IPS-15b (cell line): ENCODE results near the gene SLAMF9.

ENCODE experiments used
- H3K27me3 ChIP-seq: one replicate; pipeline ENCODE4 v1.6.1; 2013; ENCODE audit warnings: low read length; ENCODE audit not compliant: control insufficient read depth, insufficient read depth
- H3K36me3 ChIP-seq: one replicate; pipeline ENCODE4 v1.6.1; 2013; ENCODE audit warnings: low read length; ENCODE audit not compliant: control insufficient read depth, insufficient read depth
- H3K4me1 ChIP-seq: one replicate; pipeline ENCODE4 v1.6.1; 2013; ENCODE audit warnings: mild to moderate bottlenecking, low read length; ENCODE audit not compliant: control insufficient read depth, insufficient read depth
- H3K4me3 ChIP-seq: one replicate; pipeline ENCODE4 v1.5.1; 2013; ENCODE audit warnings: low read depth, low read length
- H3K9ac ChIP-seq: one replicate; pipeline ENCODE4 v1.6.1; 2013; ENCODE audit warnings: low read depth, mild to moderate bottlenecking, low read length
- H3K9me3 ChIP-seq: one replicate; pipeline ENCODE4 v1.6.1; 2013; ENCODE audit warnings: mild to moderate bottlenecking, low read length; ENCODE audit not compliant: control insufficient read depth, insufficient read depth

Gene SLAMF9

DNA sequence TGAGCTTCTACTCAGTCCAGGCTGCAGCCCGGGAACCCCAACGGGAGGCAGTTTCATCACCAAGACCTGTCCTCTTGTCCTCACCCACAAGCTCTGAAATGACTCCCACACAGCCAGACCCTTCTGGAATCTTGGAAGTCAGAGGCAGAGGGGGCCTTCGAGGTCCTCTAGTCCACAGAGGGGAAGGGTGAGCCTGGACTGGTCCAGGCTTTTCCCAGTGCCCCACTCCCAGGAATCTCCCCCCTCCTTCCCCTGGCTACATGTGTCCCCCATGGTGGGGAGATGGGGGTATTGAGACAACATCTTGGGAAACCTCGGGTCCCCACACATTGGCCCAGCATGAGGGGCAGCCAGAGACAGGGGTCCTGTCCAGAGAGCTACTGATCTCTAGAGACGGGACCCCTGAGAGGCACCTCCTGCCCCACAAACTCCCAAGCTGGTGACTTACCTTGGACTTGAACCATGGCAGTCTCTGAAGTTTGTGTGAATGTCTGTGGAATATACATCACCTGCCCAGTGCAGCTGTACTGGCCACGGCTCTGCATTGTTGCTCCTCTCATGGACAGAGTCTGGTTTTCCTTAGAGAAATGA lies 19.4 kb upstream of the SLAMF9 start:
- Histone ChIP-seq H3K9me3 (no peaks in the 10 kb centered on the region), H3K4me1 (no peaks in the 10 kb centered on the region), H3K9ac (no peak overlapping the region)

DNA sequence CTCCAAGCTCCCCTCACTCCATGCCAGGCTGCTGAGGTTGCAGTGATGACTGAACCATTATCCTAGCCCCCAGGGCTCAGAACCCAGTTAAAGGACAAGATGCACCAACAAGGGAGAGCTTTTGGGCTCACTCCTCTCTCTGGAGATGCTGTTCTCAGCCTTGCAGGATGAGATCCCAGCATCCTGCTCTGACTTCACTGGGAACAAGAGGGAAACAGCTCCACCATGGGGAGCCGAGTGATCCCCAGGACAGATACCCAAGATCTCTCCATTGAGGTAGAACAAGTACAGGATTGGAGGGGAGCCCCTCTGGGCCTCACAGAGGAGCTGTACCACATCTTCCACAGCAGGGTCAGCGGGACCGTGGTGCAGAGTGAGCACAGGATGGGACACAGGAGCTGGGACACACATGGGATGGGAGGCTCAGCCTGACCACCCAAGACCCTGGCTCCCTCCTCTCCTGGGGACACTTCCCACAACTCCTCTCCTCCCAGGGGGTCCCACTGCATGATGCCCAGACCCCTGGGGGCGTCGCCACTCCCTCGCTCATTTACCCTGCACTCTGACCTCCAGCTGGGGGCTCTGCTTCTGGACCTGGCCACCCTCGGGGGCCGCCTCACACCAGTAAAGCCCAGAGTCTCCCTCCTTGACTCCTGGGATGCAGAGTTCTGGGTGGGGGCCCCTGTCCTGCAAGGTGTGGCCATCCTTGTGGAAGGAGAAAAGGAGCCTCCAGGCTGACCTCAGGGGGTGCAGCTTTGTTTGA lies 18.6 kb upstream of the SLAMF9 start:
- Histone ChIP-seq H3K9ac (no peak overlapping the region), H3K27me3 (peaks cover 6% of the 10 kb centered on the region), H3K9me3 (no peaks in the 10 kb centered on the region), H3K4me3 (no peak overlapping the region), H3K4me1 (no peaks in the 10 kb centered on the region), H3K36me3 (no peaks in the 10 kb centered on the region)

More for the DNA sequence above, 19.4 kb upstream of the SLAMF9 start:
- Histone ChIP-seq H3K36me3 (no peaks in the 10 kb centered on the region), H3K4me3 (no peak overlapping the region), H3K27me3 (peaks cover 6% of the 10 kb centered on the region)

DNA sequence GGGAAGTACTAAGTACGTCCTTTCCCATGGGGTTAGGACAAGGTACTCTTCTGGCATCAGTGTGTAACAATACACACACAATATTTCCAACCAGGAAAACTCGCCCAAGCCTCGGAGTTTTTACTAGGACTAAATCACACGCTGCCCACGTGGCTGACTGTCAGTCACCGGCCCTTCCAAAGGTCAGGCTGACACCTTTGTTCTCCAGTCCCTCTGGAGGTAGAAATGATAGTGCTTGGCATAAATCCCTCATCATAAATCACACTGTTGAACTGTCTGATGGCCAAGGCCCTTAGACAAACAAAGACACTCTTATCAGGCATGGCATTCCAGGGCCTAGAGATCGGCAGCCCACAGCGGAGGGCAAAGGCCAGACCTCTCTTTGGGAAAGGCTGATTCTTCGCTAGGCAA lies 16.9 kb upstream of the SLAMF9 start:
- Histone ChIP-seq H3K4me3 (no peak overlapping the region), H3K9me3 (no peaks in the 10 kb centered on the region), H3K27me3 (peaks cover 3% of the 10 kb centered on the region), H3K4me1 (no peaks in the 10 kb centered on the region), H3K36me3 (no peaks in the 10 kb centered on the region), H3K9ac (no peak overlapping the region)

DNA sequence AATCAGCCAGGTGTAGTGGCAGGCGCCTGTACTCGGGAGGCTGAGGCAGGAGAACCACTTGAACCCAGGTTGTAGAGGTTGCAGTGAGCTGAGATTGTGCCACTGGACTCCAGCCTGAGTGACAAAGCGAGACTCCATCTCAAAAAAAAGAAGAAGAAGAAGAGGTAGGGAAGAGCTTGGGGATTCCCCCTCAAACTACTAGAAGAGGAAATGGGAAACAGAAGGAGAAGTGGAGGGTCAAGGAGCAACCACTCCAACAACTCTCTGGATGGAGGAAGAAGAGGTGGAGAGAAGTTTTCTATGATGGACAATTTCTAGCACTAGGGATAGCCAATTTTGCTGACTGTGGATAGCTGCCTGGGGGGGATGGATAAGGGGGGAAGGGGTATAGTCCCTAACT lies 14.9 kb upstream of the SLAMF9 start:
- Histone ChIP-seq H3K27me3 (no peaks in the 10 kb centered on the region), H3K9ac (no peak overlapping the region), H3K4me3 (no peak overlapping the region), H3K9me3 (no peaks in the 10 kb centered on the region), H3K36me3 (no peaks in the 10 kb centered on the region), H3K4me1 (no peaks in the 10 kb centered on the region)

DNA sequence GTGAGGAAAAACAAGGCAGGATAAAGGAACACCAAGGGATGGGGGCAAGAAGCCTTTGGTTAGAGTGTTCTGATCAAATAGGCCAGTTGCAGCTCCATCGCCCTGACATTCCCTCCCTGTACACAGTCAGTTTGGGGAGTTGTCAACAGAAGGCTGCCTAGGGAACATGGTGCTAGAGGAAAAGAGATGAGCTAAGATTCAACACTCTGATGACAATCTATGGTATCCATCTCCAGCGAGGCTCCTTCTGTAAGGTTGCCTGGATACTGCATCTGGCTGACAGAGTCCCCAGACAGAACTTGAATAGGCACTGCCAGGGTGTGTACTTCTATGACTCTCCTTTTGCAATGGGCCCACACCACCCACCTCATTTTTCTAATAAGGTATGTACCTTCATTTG lies 11.2 kb upstream of the SLAMF9 start:
- Histone ChIP-seq H3K4me1 (no peaks in the 10 kb centered on the region), H3K9me3 (no peaks in the 10 kb centered on the region), H3K9ac (no peak overlapping the region), H3K36me3 (no peaks in the 10 kb centered on the region), H3K4me3 (no peak overlapping the region), H3K27me3 (no peaks in the 10 kb centered on the region)

DNA sequence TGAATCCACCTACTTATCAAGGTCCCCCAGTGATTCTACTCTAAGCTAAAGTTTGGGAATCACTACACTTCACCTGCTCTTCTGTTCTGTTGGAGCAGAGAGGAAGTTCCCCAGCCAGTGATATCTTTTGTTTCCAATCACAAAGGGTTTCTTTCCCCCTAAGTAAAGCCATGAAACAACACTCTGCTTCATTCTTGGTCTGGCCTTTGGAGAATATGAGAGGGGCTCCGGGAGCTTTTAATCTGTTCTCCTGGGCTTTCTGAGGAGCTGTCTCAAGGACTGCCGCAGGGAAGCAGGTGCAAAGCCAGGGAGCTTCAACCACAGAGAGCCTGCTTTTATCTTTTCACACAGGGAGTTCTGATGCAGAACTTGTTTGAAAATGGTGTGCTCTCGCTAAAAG lies 10.1 kb upstream of the SLAMF9 start:
- H3K4me1 ChIP-seq, result peaks cover 2% of the 10 kb centered on the region
- H3K27me3 ChIP-seq, result no peaks in the 10 kb centered on the region
- H3K36me3 ChIP-seq, result no peaks in the 10 kb centered on the region
- no peaks in the 10 kb centered on the region for H3K9me3 ChIP-seq
- no peak overlapping the region for H3K4me3 ChIP-seq
- no peak overlapping the region for H3K9ac ChIP-seq

DNA sequence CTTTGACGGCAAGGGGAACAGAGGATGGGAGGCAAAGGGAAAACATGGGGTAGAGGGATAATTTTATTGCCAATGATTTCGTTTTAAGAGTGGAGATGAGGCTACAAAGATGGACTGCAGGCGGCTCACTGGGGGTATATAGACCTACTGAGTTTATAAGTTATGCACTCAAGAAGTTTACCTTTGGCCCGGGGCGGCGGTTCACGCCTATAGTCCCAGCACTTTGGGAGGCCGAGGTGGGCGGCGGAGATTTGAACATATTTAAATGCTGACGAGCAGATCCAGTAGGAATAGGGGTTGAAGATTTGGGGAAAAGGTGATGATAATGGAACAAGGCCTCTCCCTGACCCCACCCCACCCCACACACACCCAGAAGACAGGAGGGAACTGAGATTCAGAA lies 8.1 kb upstream of the SLAMF9 start:
- no peak overlapping the region for H3K9ac ChIP-seq
- no peaks in the 10 kb centered on the region for H3K27me3 ChIP-seq
- H3K36me3 ChIP-seq, result no peaks in the 10 kb centered on the region
- H3K9me3 ChIP-seq, result no peaks in the 10 kb centered on the region
- H3K4me3 ChIP-seq, result no peak overlapping the region
- H3K4me1 ChIP-seq, result peaks cover 2% of the 10 kb centered on the region

DNA sequence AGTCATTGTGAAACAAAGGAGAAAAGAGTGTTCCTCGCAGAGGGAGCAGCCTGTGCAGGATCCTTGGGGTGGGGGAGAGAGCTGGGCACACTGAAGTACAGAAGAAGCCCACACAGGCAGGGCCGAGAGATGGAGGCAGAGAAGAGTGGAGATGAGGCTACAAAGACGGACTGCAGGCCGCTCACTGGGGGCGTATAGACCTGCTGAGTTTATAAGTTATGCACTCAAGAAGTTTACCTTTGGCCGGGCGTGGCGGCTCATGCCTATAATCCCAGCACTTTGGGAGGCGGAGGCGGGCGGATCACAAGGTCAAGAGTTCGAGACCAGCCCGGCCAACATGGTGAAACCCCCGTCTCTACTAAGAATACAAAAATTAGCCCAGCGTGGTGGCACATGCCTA lies 7.6 kb upstream of the SLAMF9 start:
- Histone ChIP-seq H3K9ac (no peak overlapping the region), H3K27me3 (no peaks in the 10 kb centered on the region), H3K4me1 (peaks cover 2% of the 10 kb centered on the region), H3K9me3 (no peaks in the 10 kb centered on the region), H3K36me3 (no peaks in the 10 kb centered on the region), H3K4me3 (no peak overlapping the region)

DNA sequence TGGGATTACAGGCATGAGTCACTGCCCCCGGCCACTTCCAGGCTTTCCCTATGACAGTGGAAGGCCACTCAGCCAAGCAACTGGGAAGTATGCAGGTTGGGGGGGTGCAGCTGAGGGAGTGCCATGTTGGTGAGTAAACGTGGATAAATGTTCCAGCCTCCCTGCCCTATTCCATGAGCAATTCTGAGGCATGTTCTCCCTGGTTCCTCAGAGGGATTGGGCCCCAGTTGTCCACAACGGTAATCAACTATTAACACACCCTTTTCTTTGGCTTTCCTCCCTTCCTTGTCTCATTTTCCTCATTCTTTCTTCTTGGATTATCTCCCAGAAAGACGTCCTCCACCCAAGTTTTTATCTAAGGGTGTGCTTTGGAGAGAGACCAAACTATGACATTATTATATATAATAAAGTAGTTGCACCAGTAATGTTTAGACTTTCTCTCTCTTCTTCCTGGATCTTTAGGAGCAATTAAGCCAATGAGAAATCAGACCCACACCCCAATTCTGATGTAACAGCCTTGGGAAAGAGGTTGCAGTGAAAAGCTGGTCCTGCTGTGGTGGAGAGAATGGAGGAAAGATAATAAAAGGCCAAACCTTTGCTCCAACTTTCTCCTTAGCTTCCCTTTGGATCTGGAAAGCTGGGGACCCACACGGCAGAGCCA lies 6.8 kb upstream of the SLAMF9 start:
- Histone ChIP-seq H3K9me3 (no peaks in the 10 kb centered on the region), H3K36me3 (no peaks in the 10 kb centered on the region), H3K4me3 (no peak overlapping the region), H3K4me1 (peaks cover 2% of the 10 kb centered on the region), H3K9ac (no peak overlapping the region), H3K27me3 (no peaks in the 10 kb centered on the region)

DNA sequence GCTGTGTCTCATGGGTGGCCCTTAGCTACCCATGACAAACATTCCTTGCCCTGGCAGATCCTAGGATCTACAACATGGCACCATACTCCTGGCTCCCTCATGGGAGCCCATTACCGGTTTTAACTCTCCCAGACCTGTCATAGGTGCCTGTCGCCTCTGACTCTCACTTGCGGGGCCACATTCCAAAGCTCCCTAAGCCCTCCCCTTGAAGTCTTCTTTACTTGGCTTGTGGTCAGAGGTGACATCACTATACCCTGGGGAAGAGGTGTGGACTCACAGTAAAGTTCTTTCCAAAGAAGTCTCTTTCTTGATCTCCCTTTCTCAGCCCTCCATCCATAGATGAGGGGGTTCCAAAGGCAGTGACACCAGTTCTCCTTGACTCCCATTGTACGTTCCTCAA lies 5.4 kb upstream of the SLAMF9 start:
- no peak overlapping the region for H3K9ac ChIP-seq
- H3K36me3 ChIP-seq, result no peaks in the 10 kb centered on the region
- no peak overlapping the region for H3K4me3 ChIP-seq
- no peaks in the 10 kb centered on the region for H3K9me3 ChIP-seq
- H3K27me3 ChIP-seq, result no peaks in the 10 kb centered on the region
- peaks cover 2% of the 10 kb centered on the region for H3K4me1 ChIP-seq

DNA sequence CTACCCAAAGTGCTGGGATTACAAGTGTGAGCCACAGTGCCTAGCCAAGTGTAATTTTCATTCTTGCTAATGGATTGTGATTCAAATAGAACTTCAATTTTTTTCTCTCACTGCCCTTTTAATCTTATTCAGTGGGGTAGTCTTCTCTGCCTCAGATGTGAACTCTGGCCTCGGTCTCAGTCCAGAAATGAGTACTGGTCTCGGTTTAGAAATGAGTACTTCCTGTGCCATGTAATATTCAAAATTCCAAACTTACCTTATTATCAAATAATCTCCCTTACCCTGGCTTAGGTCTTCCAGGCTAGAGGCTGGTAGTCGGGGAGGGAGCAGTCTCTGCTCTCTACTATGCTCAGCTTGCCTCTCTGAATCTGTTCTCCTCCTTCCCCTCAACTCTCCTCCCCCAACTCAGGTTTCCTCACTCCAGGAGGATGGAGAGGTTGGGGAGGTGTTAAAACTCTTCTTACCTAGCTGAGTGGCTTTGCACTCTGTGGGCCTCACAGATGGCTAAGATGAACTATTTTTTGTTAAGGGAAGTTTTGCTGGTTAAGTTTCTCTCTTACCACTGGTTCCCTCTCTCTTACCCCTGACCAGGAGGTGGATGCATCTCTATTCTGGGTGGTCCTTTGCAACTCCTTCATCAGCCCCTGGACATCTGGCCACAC lies 4.8 kb upstream of the SLAMF9 start:
- peaks cover 2% of the 10 kb centered on the region for H3K4me1 ChIP-seq
- H3K9ac ChIP-seq, result no peak overlapping the region

More for the DNA sequence above, 4.8 kb upstream of the SLAMF9 start:
- H3K36me3 ChIP-seq, result no peaks in the 10 kb centered on the region
- no peaks in the 10 kb centered on the region for H3K9me3 ChIP-seq
- no peaks in the 10 kb centered on the region for H3K27me3 ChIP-seq
- H3K4me3 ChIP-seq, result no peak overlapping the region
